Erythroblast (primary cell): Measurements from ENCODE around the gene LHPP.
A peak's percentile ranks its signal among the peaks of the same experiment; 100 is the strongest.

ENCODE experiments used
- DNase-seq, 2 experiments: peaks; one replicate each; lab custom pipeline; 2025; lab: John Stamatoyannopoulos, UW
- GATA1 ChIP-seq: IDR thresholded peaks from 2 replicates; pipeline ENCODE4 v1.6.1; 2011; ENCODE audit warnings: low read depth, mild to moderate bottlenecking, control low read depth, low read length, moderate library complexity
- POLR2A ChIP-seq: IDR thresholded peaks from 2 replicates; pipeline ENCODE4 v1.6.1; 2011; ENCODE audit warnings: mild to moderate bottlenecking, low read length

LHPP gene

GRCh38 chr10:124647421-124648130 lies 186.0 kb downstream of the LHPP start:
- TF ChIP-seq GATA1 (no peak), POLR2A (peak; percentile 19)
- peak; percentile 82 to 84 for DNase-seq

GRCh38 chr10:124648131-124648475 lies 186.5 kb downstream of the LHPP start:
- no peak for DNase-seq
- TF ChIP-seq POLR2A (no peak), GATA1 (no peak)

- TF ChIP-seq POLR2A, result peak; percentile 1
- no peak for TF ChIP-seq GATA1
- peak; percentile 92 to 94 for DNase-seq
Measured at GRCh38 chr10:124648738-124649137, 187.1 kb downstream of the LHPP start.

- no peak for DNase-seq
- no peak for TF ChIP-seq POLR2A
- TF ChIP-seq GATA1, result no peak
Measured at GRCh38 chr10:124649214-124649613, 187.6 kb downstream of the LHPP start.

GRCh38 chr10:124650263-124650662 lies 188.6 kb downstream of the LHPP start:
- no peak for DNase-seq
- TF ChIP-seq GATA1 (no peak), POLR2A (no peak)

- TF ChIP-seq GATA1 (no peak), POLR2A (no peak)
- DNase-seq, result no peak
Measured at GRCh38 chr10:124650820-124651401, 189.3 kb downstream of the LHPP start.

- DNase-seq, result no peak
Measured at GRCh38 chr10:124651402-124651891, 189.8 kb downstream of the LHPP start.

GRCh38 chr10:124652200-124652599 lies 190.6 kb downstream of the LHPP start:
- TF ChIP-seq GATA1 (no peak), POLR2A (no peak)
- no peak for DNase-seq

More at GRCh38 chr10:124651402-124651891, 189.8 kb downstream of the LHPP start:
- no peak for TF ChIP-seq GATA1
- TF ChIP-seq POLR2A, result no peak

GRCh38 chr10:124652701-124653100 lies 191.1 kb downstream of the LHPP start:
- TF ChIP-seq POLR2A (no peak), GATA1 (no peak)
- peak; percentile 51 to 55 for DNase-seq

GRCh38 chr10:124653311-124653710 lies 191.7 kb downstream of the LHPP start:
- no peak for TF ChIP-seq GATA1
- no peak for TF ChIP-seq POLR2A
- DNase-seq, result no peak

GRCh38 chr10:124653811-124654651 lies 192.4 kb downstream of the LHPP start:
- TF ChIP-seq POLR2A, result no peak
- no peak for TF ChIP-seq GATA1
- no peak for DNase-seq

- TF ChIP-seq POLR2A (no peak), GATA1 (no peak)
- no peak for DNase-seq
Measured at GRCh38 chr10:124654686-124655085, 193.1 kb downstream of the LHPP start.

- no peak for DNase-seq
- no peak for TF ChIP-seq POLR2A
- no peak for TF ChIP-seq GATA1
Measured at GRCh38 chr10:124655191-124656112, 193.8 kb downstream of the LHPP start.
